ENCODE results near the gene ZNF784.

ZNF784 gene, protein sequence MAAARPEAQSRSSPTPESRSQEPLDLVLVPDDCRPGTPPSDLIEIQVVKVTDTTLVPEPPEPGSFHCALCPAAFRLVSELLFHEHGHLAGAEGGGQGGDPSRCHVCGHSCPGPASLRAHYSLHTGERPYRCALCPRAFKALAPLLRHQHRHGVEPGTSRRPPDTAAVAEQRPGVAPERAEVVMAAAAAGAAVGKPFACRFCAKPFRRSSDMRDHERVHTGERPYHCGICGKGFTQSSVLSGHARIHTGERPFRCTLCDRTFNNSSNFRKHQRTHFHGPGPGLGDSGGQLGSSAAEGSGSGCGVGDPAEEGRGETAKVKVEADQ

DNA sequence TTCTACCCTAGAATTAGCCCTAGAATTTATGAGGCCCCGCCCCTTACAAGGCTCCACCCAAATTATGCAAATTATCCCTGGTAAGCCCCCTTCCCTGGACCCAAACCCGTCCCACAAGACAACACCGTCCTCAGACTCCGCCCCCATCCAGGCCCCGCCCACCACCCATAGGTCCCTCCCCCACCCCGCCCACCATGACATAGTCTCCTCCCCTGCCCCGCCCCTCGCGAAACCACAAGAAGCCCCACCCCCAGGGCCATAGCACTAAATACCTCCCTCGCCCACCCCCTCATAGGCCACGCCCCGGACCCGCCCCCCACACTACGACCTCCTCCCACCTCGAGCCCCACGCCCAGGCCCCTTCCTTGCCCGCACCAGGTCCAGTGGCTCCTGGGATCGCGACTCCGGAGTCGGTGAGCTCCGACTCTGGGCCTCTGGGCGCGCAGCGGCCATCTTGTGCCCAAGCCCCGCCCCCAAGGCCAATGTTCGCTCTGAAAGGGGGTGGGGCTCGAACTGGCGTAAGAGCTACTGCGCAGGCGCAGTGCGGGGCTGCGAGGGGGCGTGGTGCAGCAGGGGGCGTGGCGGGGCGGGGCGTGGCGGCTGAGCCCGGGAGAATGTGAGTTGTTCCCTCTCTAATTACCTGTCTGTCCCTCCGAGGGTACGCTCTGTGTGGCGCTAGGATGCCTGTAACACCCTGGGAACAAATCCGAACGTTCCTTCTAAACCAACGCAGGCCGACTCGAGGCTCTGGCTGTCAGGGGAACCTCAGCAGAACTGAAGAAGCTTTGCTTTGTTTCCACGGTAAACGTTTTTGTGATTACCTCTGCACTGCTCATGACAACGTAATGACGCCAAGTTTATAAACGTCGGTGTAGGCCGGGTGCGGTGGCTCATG is at the start of gene ZNF784:
ZNF784 (minus strand) TSS at position 458 of the 895 bp plus-strand sequence; CDS start at position 453, 5 bp downstream.
- peak; percentile 89 to 96 for DNase-seq

DNA sequence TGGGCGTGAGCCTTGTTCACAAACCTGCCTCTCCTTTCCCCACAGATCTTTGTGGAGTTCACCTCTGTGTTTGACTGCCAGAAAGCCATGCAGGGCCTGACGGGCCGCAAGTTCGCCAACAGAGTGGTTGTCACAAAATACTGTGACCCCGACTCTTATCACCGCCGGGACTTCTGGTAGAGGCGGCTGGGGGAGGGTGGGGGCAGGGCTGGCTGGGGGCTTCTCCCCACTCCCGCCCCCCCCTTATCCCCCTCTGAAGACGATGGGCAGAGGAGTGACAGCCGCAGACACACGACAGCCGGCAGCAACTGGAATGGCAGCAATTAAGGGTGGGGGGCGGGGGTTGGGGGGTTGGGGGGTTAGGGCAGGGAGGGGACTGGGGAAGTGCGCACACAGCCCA is 49.5 kb upstream of the ZNF784 start:
- DNase-seq = no peak

DNA sequence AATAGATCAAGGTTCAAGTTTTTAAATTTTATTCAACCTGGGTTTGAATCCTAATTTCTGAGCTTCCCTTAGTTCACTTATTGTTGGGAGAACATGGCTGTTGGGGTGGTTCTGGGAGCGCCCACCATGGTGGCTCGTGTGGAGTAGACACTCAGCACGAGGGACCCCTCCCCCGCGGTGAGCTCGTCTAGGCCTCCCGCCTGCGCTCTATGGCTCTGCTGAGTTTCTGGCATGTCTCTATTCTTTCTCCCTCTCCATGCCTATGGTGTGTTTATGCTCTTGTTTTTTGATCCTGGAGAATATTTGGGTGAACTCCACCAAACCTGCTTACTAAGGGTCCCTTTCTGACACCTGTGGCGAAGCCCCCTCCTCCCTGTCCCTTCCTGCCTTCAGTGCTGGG is 49.1 kb upstream of the ZNF784 start:
- no peak for DNase-seq

DNA sequence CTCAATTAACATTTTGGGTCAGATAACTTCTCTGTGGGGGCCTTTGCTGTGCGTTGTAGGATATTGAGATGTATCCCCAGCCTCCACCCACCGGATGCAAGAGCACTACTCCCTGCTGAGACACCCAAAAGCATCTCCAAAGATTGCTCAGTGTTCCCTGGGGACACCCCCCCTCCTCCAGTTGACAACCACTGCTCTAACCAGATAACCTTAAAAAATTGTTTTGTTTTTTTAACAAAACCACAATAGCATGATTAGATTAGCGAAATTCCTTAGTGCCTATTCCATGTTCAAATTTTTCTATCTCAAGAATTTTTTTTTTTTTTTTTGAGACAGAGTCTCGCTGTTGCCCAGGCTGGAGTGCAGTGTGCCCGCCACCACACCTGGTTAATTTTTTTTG is 48.1 kb upstream of the ZNF784 start:
- no peak for DNase-seq

DNA sequence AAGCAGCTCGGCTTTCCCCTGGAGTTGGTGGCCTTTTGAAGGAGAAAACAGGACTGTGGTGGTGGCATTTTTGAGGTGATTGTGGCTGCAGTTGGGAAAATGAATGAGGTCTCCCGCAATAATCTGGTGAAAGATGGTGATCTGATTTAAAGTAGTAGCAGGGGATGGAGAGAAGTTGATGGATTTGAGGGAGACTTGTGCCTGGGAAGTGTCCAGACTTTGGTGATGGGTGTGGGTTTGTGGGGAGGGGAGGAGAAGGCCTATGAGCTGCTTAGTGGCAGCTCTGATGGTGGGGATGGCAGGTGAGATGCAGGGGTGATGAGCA is 46.6 kb upstream of the ZNF784 start:
- no peak for DNase-seq

DNA sequence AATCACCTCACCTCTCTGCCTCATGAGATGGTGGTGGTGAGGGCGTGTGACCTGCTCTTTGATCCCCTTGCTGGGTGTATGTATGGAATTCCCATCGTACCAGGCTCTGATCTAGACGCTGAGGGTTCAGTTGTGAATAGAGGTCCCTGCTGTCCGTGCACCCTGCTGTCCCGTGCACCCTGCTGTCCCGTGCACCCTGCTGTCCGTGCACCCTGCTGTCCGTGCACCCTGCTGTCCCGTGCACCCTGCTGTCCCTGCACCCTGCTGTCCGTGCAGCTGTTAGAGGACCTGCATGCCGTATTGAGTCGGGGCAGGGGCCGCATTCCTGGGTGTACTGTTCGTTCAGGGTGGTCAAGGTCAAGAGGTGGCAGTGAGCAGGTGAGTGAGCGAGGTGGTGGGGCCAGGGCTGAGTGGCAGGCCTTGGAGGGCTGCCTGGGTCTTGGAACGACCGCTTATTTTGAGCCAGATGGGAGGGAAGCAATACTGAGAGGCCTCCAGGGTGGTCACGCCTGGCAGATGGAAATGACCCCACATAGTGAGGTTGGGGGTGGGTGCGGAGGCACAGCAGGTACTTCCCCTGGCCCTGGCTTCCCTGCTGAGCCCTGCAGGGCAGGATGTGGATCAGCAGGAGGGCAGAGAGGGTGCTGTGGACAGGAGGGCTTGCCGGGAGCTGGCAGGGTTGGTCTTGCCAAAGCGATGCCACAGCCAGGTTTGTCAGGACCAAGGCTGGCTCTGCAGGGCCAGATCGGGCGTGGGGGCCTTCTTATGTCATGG is 46.1 kb upstream of the ZNF784 start:
- DNase-seq = no peak

DNA sequence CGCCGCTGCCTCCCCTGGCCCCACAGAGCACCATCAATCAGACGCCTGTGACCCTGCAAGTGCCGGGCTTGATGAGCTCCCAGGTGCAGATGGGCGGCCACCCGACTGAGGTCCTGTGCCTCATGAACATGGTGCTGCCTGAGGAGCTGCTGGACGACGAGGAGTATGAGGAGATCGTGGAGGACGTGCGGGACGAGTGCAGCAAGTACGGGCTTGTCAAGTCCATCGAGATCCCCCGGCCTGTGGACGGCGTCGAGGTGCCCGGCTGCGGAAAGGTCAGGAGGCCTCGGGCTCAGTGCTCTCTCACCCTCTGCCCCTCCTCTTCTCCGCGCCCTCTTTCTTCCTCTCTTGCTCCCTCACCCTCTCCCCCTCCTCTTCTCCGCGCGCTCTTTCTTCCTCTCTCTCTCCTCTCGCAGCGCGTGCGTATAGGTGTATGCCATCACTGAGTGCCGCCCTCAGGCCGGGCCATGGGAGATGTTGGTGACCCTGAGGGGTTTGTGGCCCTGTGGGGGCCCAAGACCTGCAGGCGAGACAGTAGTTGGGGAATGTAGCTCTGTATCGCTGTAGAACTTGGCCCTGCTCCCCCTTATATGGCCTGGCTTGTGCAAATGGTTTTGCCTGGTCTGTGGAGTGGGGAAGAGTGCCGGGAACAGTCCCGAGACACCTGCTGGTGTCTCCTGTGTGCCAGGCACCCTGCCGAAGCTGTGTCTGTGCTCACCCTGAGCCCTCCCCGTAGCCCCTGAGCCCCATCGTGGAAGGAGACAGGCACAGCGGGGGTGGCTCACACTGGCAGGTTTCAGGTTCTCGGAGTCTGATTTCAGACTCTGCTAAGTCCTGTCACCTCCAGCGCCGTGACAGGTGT is 45.3 kb upstream of the ZNF784 start:
- no peak for DNase-seq

DNA sequence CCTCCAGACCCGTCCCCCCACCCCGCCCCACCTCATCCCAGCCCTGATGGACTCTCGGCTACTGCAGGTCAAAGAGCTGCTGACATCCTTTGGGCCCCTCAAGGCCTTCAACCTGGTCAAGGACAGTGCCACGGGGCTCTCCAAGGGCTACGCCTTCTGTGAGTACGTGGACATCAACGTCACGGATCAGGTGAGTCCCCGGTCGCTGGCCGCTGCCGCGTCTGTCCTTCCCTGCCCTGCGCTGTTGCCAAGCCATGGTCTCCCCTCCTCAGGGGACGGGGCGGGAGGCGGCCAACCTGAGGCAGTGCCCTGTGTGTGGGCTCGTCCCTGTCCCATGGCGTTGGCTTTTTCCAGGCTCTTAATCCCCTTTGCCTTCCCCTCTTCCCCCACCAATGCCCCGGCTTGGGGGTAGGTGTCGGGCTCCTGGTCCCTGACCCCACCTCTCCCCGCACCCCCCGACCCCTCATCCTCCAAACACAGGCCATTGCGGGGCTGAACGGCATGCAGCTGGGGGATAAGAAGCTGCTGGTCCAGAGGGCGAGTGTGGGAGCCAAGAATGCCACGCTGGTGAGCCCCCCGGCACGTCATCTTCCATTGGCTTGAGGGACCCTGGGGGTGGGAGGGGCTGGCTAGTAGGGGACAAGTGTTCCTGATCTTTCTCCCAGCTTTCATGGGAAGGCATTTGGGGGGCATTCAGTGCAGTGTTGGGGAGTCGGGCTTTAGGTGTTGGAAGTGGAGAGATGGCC is 44.4 kb upstream of the ZNF784 start:
- no peak for DNase-seq

DNA sequence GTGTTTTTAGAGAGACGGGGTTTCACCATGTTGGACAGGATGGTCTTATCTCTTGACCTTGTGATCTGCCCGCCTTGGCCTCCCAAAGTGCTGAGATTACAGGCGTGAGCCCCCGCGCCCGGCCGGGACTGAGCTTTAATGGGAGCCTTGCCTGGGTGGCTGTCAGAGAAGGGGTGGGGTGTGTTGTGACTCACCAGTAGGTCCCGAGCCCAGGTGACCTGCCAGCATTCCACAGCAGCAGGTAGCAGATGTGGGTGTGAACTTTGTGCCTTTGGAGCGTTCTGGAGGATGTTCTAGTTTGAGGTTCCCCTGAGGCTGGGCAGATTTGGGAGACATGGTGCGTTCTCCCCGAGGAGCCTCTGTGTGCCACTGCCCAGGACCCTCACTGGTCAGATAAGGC is 43.6 kb upstream of the ZNF784 start:
- no peak for DNase-seq

DNA sequence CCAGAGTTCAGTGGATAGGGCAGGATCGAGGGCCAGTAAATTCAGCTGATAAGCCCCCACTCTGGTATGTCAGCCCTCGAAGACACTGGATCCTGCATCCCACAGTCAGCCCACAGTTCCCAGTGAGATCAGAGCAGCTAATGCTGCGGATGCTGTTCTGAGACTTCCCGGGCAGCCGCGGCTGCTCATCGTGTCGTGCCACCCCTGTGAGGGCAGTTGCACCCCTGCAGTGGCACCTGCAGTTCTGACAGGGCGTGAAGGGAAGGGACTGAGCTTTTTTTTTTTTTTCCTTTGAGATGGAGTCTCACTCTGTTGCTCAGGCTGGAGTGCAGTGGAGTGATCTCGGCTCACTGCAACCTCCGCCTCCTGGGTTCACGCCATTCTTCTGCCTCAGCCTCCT is 43.1 kb upstream of the ZNF784 start:
- no peak for DNase-seq

DNA sequence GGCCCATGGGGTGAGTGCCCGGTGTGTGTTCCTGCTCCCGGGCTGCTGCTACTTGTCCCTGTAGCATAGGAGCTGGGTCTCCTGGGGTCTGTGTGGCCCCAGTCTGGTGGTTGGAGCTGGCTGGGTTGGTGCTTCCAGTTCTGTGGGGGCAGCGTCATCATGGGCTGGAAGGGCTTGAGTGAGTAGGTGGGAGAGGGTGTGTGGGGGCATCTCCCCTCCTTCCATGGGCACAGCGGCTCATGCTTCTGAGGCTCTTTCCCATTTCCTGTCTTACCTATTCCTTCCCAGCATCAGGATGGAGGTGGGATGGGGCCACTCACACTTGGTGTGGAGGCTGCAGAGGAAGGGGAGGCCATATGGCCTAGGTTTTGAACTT is 42.6 kb upstream of the ZNF784 start:
- DNase-seq = no peak

DNA sequence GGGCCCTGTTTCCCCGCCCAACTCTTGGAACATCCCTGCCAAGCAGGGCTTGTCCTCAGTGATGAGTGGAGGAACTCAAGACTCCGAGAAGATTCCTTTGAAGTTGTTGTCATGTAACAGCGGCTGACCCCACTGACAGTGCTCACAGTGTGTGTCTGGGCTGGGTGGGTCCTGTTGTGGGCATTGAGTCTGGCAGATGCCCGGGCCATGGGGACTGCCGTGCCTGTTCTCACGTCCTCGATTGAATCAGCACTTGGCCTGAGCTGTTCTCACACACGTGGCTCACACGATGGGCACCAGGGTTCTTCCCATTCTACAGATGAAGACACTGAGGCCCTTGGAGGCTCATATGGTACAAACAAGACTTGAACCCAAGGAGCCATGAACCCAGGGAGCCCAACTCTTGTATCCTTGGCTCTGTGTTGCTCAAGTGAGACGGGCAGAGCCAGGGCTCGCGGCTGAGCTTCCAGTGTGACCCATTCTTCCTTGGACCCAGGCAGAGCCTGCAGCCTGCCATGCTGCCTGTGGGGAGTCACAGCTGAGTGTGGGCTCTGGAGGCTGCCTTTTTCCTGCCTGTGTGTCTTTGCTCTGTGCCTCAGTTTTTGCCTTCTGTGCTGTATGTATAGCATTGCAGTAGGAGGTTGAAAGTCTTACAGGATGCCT is 42.1 kb upstream of the ZNF784 start:
- DNase-seq = no peak

DNA sequence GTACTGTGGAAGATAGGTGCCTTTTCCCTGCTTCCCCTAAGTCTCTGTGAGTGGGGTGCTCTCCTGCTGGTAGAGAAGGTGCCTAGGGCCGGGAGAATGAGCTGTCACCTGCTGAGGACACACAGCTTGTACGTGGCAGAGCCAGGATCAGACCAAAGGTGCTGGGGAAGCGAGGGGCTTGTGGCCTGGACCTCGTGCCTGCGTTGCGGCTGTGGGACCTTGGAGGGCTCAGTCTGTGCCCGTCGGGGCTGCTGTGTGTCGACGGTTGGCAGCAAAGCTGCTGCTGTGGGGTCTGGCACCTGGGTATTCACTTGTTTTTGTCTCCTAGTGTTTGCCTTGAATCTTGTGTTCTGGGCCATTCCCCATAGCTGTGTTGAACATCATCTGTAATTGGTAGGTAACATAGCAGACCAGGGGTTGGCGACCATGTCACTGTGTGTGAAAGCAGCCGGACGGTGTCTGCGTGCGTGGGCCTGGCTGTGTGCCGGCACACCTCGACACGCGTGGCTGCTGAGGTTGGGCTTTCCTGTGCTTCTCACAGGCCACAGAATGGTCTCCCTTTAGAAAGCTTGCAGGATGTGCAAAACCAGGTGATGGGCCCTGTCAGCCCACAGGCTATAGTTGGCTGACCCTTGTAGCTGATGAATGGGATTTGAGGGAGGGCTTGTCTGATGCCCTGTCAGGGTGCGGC is 39.6 kb upstream of the ZNF784 start:
- DNase-seq = no peak

DNA sequence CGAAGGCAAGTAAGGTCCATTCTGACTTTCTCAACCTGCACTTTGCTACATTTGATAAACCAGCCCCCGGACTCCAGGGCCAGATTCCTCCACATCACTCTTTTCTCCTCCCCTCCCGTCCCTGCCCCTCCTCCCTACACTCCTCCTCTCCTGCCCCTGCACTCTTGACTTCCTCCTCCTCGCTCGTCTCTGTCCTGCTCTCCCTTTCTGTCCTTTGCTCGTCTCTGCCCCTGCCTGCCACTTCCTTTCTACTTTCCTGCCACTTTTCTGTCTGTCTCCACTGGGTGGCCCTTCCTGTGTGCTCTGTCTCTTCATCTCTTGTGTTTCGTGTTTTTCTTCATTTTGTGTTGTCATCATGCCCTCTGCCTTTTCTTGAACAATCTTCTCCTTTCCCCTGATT is 37.5 kb upstream of the ZNF784 start:
- DNase-seq = no peak

DNA sequence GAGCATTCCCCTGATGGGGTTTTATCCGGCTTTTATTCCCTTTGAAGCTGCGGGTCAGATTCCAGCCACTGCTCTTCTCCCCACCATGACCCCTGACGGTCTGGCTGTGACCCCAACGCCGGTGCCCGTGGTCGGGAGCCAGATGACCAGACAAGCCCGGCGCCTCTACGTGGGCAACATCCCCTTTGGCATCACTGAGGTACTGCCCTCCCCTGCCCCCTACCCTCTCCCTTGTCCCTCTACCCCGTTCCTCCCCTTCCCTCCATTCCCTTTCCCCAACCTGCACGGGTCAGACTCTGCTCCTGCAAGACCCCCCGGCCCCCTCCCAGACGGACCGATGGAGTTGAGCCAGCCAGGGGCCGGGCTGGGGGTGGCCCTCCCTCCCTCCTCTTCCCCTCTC is 36.6 kb upstream of the ZNF784 start:
- DNase-seq = no peak

DNA sequence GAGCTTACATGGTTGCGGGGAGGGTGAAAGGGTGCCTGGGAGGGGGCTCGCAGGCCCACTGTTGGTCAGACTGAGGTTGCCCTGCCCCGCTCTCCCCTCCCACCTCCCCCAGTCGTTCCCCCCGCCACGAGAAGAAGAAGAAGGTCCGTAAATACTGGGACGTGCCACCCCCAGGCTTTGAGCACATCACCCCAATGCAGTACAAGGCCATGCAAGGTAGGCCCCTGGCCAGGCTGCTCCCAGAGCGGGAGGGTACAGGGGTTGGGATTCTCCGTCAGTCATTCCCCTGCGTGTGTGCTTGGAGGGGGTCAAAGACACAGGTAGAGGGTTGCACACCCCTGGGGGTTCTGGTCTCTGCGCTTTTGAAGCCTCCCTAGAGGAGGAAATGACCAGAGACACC is 36.0 kb upstream of the ZNF784 start:
- no peak for DNase-seq

DNA sequence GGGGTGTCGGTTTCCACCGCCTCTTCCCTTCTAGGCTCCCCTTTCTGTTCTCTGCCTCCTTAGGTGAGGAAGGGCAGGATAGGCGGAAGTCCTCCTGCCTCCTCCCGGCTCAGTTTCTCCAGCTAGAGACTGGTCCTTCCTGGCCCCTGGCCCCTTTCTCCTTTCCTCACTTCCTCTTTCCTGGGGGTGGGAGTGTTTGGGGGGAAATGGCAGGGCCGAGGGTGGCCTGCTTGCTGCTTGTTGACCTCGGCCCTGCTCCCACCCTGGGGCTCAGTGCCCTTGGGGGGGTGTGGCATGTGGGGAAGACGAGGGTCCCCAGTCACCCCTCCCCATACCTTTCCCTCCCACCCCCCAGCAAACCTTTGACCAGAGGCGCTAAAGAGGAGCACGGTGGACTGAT is 35.5 kb upstream of the ZNF784 start:
- no peak for DNase-seq

DNA sequence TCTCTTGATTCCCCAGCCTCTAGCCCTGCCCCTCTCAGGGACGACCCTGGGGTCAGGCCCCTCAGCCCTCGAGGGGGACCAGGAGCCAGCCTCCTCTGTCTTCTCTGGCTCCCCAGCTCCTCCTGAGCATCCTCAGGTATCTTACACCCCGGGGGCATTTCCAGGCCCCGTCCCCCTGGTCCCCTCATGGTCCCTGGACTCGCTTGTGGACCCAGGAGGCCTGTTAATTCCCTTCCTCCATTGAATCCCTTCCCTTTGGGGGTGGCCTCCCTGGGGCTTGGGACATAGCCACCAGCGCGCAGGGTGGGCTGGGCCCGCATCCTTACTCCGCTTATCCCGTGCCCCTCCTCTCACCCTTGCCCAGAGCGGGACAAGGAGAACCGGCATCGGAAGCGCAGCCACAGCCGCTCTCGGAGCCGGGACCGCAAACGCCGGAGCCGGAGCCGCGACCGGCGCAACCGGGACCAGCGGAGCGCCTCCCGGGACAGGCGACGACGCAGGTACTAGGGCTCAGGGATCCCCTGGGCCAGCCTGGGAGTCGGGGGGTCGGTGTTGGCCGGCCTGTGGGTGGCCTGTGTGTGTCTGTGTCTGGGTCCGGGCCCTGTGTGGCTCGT is 34.6 kb upstream of the ZNF784 start:
- no peak for DNase-seq

DNA sequence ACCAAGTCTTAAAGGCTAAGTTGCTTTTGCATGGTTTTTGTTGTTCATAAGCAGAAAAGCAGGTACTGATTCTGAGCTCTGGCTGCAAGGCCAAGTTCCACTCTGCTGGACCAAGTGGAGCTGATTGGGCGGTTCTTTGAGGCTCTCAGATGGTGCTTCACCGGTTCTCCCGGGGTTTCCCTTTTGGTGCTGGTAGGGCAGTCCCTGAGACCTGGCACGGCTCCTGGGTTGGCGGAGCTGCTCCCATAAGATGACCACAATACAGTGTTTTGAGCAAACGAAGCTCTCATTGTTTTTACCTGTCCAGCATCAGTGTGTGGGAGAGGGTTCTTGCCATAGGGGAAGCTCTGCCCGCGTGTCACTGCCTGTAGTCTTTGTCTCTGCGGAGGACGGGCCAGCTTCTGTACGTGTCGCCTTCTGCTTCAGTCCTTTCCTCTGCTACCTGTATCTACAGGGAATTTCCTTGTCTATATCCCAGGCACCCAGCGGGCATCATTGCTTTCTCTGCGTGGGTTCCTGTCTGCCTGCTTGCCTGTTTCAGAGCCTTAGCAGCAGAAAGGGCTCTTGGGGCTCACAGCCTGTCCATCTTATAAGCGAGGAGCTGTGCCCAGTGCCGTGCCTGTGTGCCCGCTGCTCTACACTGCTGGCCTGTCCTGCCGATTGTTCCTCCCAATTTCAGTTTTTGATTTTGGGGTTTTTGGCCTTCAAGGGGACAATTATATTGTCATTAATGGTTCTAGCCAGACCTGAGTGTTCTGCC is 32.8 kb upstream of the ZNF784 start:
- no peak for DNase-seq

DNA sequence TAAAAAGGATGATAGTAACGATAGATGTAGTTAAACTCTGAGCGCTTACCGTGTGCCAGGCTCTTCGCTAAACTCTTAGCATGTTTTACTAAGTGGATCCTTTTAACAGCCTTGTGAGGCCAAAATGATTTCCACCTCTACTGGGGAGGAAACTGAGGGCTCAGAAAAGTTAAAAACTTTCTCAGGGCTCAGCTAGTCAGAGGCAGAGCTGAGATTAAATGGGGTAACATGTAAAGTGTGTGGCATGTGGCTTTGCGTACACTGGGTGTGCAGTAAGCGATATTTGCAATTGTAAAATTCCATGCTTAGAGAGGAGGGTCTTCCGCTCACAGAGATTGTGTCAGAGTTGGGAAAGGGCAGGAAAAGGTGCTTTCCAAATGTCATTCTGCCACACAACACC is 32.2 kb upstream of the ZNF784 start:
- no peak for DNase-seq
